PFSK-1 (cell line): ENCODE measurements around the gene C16orf92.
A peak's percentile ranks its signal among the peaks of the same experiment; 100 is the strongest.

ENCODE experiments used
- POLR2AphosphoS5 ChIP-seq: IDR thresholded peaks from 2 replicates; pipeline ENCODE4 v1.6.1; 2012; ENCODE audit warnings: low read depth, mild to moderate bottlenecking, control low read depth, low read length, moderate library complexity
- SIN3A ChIP-seq: IDR thresholded peaks from 2 replicates; pipeline ENCODE4 v1.6.1; 2012; ENCODE audit warnings: mild to moderate bottlenecking, low read length, moderate library complexity, borderline replicate concordance; ENCODE audit not compliant: insufficient read depth
- TAF1 ChIP-seq: IDR thresholded peaks from 2 replicates; pipeline ENCODE4 v1.6.1; 2012; ENCODE audit warnings: low read length, control low read depth, borderline replicate concordance; ENCODE audit not compliant: insufficient read depth
- TF ChIP-seq, protein P1 (sequence below), 2 experiments: IDR thresholded peaks; 2 replicates each; pipeline versions ENCODE4 v1.6.1 to v1.8.0; 2011 to 2012; ENCODE audit warnings: low read depth in 2 of 2, low read length in 2 of 2, control low read depth in 1 of 2, inconsistent platforms in 1 of 2, mild to moderate bottlenecking in 1 of 2, moderate library complexity in 1 of 2; ENCODE audit not compliant: insufficient read depth in 1 of 2

DNA sequence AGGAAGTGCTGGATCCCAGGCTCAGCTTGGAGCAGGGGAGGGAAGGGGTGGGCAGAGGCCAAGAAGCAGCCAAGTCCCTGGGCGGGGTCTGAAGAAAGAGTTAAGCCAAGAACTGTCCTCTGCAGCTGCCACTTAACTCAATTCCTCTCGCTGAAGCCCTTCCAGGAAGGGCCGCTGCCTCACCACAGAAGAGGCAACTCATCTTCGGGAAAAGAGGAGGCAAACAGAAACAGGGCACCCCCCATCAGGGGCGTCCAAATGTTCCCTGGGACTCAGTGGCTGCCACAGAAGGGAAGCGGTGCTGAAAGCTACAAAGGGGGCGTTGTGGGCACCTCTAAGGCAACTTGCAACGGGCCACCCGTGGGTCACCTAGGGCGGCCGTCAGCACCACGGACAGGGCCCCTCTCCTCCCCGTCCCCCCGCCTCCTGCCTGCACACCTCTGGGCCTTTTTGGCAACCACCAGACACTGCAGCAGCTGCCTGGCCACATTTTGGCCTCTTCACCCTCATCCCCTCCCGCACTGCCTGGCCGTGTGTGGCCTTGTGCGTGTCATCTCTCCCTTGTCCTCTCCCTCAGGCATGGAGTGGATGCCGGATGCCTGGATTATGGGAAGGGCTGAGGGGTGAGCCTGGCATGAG, 5.6 kb downstream of the C16orf92 start:
- TF ChIP-seq POLR2AphosphoS5 (no peak), SIN3A (no peak), TAF1 (no peak)
- TF ChIP-seq, protein P1, sequence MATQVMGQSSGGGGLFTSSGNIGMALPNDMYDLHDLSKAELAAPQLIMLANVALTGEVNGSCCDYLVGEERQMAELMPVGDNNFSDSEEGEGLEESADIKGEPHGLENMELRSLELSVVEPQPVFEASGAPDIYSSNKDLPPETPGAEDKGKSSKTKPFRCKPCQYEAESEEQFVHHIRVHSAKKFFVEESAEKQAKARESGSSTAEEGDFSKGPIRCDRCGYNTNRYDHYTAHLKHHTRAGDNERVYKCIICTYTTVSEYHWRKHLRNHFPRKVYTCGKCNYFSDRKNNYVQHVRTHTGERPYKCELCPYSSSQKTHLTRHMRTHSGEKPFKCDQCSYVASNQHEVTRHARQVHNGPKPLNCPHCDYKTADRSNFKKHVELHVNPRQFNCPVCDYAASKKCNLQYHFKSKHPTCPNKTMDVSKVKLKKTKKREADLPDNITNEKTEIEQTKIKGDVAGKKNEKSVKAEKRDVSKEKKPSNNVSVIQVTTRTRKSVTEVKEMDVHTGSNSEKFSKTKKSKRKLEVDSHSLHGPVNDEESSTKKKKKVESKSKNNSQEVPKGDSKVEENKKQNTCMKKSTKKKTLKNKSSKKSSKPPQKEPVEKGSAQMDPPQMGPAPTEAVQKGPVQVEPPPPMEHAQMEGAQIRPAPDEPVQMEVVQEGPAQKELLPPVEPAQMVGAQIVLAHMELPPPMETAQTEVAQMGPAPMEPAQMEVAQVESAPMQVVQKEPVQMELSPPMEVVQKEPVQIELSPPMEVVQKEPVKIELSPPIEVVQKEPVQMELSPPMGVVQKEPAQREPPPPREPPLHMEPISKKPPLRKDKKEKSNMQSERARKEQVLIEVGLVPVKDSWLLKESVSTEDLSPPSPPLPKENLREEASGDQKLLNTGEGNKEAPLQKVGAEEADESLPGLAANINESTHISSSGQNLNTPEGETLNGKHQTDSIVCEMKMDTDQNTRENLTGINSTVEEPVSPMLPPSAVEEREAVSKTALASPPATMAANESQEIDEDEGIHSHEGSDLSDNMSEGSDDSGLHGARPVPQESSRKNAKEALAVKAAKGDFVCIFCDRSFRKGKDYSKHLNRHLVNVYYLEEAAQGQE (IDR thresholded peaks at IDR 0.05; ENCODE audit: insufficient read depth in 1 of 2, low read depth in 2 of 2, low read length in 2 of 2): peak; percentile 94 to 98
